ENCODE data around the gene HMGCS2.

The HMGCS2 gene

DNA sequence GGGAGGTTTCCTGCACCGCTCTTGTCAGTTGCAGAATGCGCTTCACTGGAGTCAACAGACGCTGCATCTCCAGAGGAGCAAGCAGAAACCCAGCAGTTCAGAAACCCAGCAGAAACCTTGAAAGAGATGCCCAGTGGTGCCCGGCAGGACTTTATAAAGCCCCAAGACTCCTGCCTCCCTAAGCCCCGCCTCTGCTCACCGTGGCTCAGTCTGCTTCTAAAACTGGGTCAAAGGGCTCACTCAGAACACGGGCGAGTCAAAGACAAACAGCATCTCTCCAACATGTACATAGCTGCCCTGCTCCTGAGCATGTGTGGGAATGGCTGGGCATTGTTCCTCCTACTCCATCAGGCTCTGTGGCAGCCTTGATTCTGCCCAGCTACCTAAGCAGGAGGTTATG lies at the start of gene HMGCS2:
Gene HMGCS2 (minus strand): TSS at position 128 of the 400 bp plus-strand sequence. CDS start 61 bp downstream, at position 67.
- Histone ChIP-seq H3K4me3 (ENCODE audit: low read depth in 1 of 2, low read length in 2 of 2) (no peak within 1 kb of the TSS), H3K79me2 (ENCODE audit: insufficient read depth, low read length) (no peaks in the 10 kb centered on the region), H4K20me1 (ENCODE audit: insufficient read depth, low read length) (no peaks in the 10 kb centered on the region), H3K9me3 (ENCODE audit: insufficient read depth, low read length, severe bottlenecking) (no peaks in the 10 kb centered on the region), H3K4me2 (ENCODE audit: insufficient read depth, low read length) (no peak within 1 kb of the TSS), H2AFZ (ENCODE audit: low read depth, low read length) (no peak within 1 kb of the TSS), H3K27ac (ENCODE audit: low read length) (no peak within 1 kb of the TSS), H3K36me3 (ENCODE audit: insufficient read depth, low read length) (no peaks in the 10 kb centered on the region), H3K9ac (ENCODE audit: low read depth, low read length) (no peak within 1 kb of the TSS), H3K27me3 (ENCODE audit: insufficient read depth, low read length, poor library complexity) (peaks cover 36% of the 10 kb centered on the region), H3K4me1 (ENCODE audit: insufficient read depth, low read length) (no peaks in the 10 kb centered on the region)
- DNase-seq, result no peak
- no peak for TF ChIP-seq EZH2 (IDR thresholded peaks at IDR 0.05; ENCODE audit: borderline replicate concordance, low read depth, low read length, severe bottlenecking)
- ATAC-seq (ENCODE audit: insufficient read depth, low read depth), result no peak

DNA sequence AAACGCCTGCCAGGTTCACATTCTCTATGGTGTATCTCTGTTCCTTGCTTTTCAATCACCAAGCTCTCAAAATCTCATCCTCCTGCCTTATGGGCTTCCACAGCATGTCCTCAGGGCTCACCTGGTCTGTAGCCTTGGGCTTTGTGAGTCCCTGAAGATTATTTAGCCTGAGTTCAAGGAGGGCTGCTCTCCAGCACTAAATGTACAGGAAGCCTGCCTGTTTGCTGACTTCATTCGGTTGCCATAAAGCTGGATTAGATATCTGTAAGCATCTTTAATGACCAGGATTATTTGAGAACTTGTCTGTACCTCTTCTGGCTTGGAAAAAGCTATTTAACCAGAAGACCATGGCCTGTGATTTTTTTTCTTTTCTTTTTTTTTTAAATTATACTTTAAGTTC lies 49.5 kb upstream of the HMGCS2 start:
- Histone ChIP-seq H3K27me3 (ENCODE audit: insufficient read depth, low read length, poor library complexity) (no peaks in the 10 kb centered on the region), H3K9me3 (ENCODE audit: insufficient read depth, low read length, severe bottlenecking) (no peaks in the 10 kb centered on the region), H3K27ac (ENCODE audit: low read length) (no peak overlapping the region), H3K79me2 (ENCODE audit: insufficient read depth, low read length) (no peaks in the 10 kb centered on the region), H3K36me3 (ENCODE audit: insufficient read depth, low read length) (no peaks in the 10 kb centered on the region), H3K4me2 (ENCODE audit: insufficient read depth, low read length) (no peak overlapping the region), H3K4me1 (ENCODE audit: insufficient read depth, low read length) (no peaks in the 10 kb centered on the region), H4K20me1 (ENCODE audit: insufficient read depth, low read length) (no peaks in the 10 kb centered on the region), H3K4me3 (ENCODE audit: low read depth in 1 of 2, low read length in 2 of 2) (no peak overlapping the region), H2AFZ (ENCODE audit: low read depth, low read length) (no peak overlapping the region), H3K9ac (ENCODE audit: low read depth, low read length) (no peak overlapping the region)
- DNase-seq (no peak), ATAC-seq (ENCODE audit: insufficient read depth, low read depth) (no peak)
- TF ChIP-seq, protein P1, sequence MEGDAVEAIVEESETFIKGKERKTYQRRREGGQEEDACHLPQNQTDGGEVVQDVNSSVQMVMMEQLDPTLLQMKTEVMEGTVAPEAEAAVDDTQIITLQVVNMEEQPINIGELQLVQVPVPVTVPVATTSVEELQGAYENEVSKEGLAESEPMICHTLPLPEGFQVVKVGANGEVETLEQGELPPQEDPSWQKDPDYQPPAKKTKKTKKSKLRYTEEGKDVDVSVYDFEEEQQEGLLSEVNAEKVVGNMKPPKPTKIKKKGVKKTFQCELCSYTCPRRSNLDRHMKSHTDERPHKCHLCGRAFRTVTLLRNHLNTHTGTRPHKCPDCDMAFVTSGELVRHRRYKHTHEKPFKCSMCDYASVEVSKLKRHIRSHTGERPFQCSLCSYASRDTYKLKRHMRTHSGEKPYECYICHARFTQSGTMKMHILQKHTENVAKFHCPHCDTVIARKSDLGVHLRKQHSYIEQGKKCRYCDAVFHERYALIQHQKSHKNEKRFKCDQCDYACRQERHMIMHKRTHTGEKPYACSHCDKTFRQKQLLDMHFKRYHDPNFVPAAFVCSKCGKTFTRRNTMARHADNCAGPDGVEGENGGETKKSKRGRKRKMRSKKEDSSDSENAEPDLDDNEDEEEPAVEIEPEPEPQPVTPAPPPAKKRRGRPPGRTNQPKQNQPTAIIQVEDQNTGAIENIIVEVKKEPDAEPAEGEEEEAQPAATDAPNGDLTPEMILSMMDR (IDR thresholded peaks at IDR 0.05; ENCODE audit: borderline replicate concordance, extremely low read depth, low read length, poor library complexity, severe bottlenecking), result no peak
- TF ChIP-seq EZH2 (IDR thresholded peaks at IDR 0.05; ENCODE audit: borderline replicate concordance, low read depth, low read length, severe bottlenecking), result no peak

DNA sequence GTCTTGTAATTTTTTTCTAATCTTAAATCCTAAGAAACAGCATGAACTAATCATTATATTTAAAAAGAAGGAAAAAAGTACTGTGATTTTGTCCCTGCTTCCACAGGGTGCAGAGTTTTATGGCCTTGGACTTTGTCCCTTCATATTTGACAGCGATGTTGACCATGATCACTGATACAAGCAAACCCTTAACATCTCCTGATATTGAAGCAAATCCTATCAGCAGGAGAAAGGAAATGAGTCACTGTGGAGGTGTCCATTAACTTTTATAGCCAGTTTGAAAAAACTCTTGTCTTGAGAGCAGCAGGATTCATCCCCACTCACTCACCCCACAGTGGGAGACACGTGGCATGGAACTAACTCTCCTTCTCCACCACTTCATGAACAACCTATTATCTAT lies 47.7 kb upstream of the HMGCS2 start:
- no peak for ATAC-seq (ENCODE audit: insufficient read depth, low read depth)
- Histone ChIP-seq H3K79me2 (ENCODE audit: insufficient read depth, low read length) (no peaks in the 10 kb centered on the region), H3K4me1 (ENCODE audit: insufficient read depth, low read length) (no peaks in the 10 kb centered on the region)

DNA sequence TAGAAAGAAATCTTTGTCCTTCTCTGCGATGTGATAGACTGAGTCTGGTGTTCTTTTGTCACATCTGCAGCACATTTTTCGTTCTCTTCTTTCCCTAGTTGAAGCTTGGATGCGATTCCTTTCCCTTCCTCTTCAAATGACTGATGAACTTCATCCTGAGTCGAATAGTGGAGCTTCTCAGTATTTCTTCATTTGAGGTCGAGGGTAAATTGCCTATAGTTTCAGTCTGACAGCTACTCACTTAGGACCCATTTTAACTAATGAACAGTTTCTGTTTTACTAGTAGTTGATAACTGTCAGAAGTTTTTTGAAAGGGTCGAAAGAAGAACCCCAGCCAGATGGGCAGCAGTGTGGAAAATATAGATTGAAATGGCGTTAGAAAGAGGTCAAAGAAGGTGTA lies 47.2 kb upstream of the HMGCS2 start:
- Histone ChIP-seq H3K4me3 (ENCODE audit: low read depth in 1 of 2, low read length in 2 of 2) (no peak overlapping the region), H4K20me1 (ENCODE audit: insufficient read depth, low read length) (no peaks in the 10 kb centered on the region), H3K36me3 (ENCODE audit: insufficient read depth, low read length) (no peaks in the 10 kb centered on the region), H3K4me1 (ENCODE audit: insufficient read depth, low read length) (no peaks in the 10 kb centered on the region), H3K79me2 (ENCODE audit: insufficient read depth, low read length) (no peaks in the 10 kb centered on the region), H3K4me2 (ENCODE audit: insufficient read depth, low read length) (no peak overlapping the region), H3K27ac (ENCODE audit: low read length) (no peak overlapping the region), H3K27me3 (ENCODE audit: insufficient read depth, low read length, poor library complexity) (no peaks in the 10 kb centered on the region), H3K9ac (ENCODE audit: low read depth, low read length) (no peak overlapping the region), H2AFZ (ENCODE audit: low read depth, low read length) (no peak overlapping the region), H3K9me3 (ENCODE audit: insufficient read depth, low read length, severe bottlenecking) (no peaks in the 10 kb centered on the region)
- DNase-seq, result no peak
- ATAC-seq (ENCODE audit: insufficient read depth, low read depth), result no peak
- no peak for TF ChIP-seq EZH2 (IDR thresholded peaks at IDR 0.05; ENCODE audit: borderline replicate concordance, low read depth, low read length, severe bottlenecking)
- TF ChIP-seq, protein P1 (IDR thresholded peaks at IDR 0.05; ENCODE audit: borderline replicate concordance, extremely low read depth, low read length, poor library complexity, severe bottlenecking), result no peak

More for the DNA sequence above, 47.7 kb upstream of the HMGCS2 start:
- no peak for TF ChIP-seq EZH2 (IDR thresholded peaks at IDR 0.05; ENCODE audit: borderline replicate concordance, low read depth, low read length, severe bottlenecking)
- TF ChIP-seq, protein P1 (IDR thresholded peaks at IDR 0.05; ENCODE audit: borderline replicate concordance, extremely low read depth, low read length, poor library complexity, severe bottlenecking), result no peak
- DNase-seq, result no peak
- Histone ChIP-seq H3K27ac (ENCODE audit: low read length) (no peak overlapping the region), H3K9ac (ENCODE audit: low read depth, low read length) (no peak overlapping the region), H3K9me3 (ENCODE audit: insufficient read depth, low read length, severe bottlenecking) (no peaks in the 10 kb centered on the region), H3K4me2 (ENCODE audit: insufficient read depth, low read length) (no peak overlapping the region), H4K20me1 (ENCODE audit: insufficient read depth, low read length) (no peaks in the 10 kb centered on the region), H3K36me3 (ENCODE audit: insufficient read depth, low read length) (no peaks in the 10 kb centered on the region), H2AFZ (ENCODE audit: low read depth, low read length) (no peak overlapping the region), H3K27me3 (ENCODE audit: insufficient read depth, low read length, poor library complexity) (no peaks in the 10 kb centered on the region), H3K4me3 (ENCODE audit: low read depth in 1 of 2, low read length in 2 of 2) (no peak overlapping the region)
